GM23338 (cell line): ENCODE measurements around the gene SUB1.

Source experiments
- JUNB ChIP-seq: IDR thresholded peaks from one replicate; pipeline ENCODE4 v1.6.1; 2016; ENCODE audit warnings: antibody characterized with exemption; ENCODE audit not compliant: unreplicated experiment
- STAT1 ChIP-seq: IDR thresholded peaks from one replicate; pipeline ENCODE4 v1.6.1; 2016; ENCODE audit warnings: antibody characterized with exemption; ENCODE audit not compliant: unreplicated experiment

DNA sequence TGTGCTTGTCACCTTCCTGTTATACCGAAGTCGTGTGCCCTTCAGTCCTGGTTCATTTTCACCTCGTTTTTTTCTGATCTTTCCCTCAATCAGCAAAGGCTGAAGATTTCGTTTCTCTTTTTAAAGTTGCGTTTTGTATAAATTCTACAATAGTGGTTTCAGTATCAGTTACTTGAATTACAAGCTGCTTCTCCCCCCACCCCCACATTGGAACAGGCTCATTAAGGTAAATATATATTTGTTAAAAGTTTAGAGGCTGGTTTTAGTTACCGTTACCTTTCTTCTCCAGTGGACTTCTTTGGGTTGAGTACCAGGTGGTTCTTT is 881 bp downstream of the SUB1 start:
- TF ChIP-seq STAT1 (no peak), JUNB (no peak)
